Stimulated activated effector memory CD8-positive, alpha-beta T cell treated with anti-CD3 and anti-CD28 coated beads, Interleukin-12 subunit alpha, Interleukin-12 subunit beta, amount 100 ng/mL, for 72 hours (primary cell): ENCODE data around the gene PAOX.
A peak's percentile ranks its signal among the peaks of the same experiment; 100 is the strongest.

Experiments
- ATAC-seq: fragments of 150-1000 bp; cut with Tn5 transposase; 2 replicates; pipeline ENCODE4 v1.10.0; 2021
- DNase-seq, 2 donors: peaks; one replicate each; pipeline ENCODE4 v3.0.0; 2021 to 2022; ENCODE audit warnings: low spot score in 2 of 2
- H3K27ac Mint-ChIP-seq: one replicate; pipeline ENCODE4 v1.8.0; 2022; ENCODE audit warnings: mild to moderate bottlenecking, mixed read lengths
- H3K36me3 Mint-ChIP-seq: one replicate; pipeline ENCODE4 v1.8.0; 2022; ENCODE audit warnings: mild to moderate bottlenecking, mixed read lengths
- H3K4me1 Mint-ChIP-seq: one replicate; pipeline ENCODE4 v1.8.0; 2022; ENCODE audit warnings: mixed read lengths
- H3K4me3 Mint-ChIP-seq: one replicate; pipeline ENCODE4 v1.8.0; 2022; ENCODE audit warnings: mild to moderate bottlenecking, mixed read lengths
- H3K9me3 Mint-ChIP-seq: one replicate; pipeline ENCODE4 v1.8.0; 2022; ENCODE audit warnings: mixed read lengths

Gene PAOX

DNA sequence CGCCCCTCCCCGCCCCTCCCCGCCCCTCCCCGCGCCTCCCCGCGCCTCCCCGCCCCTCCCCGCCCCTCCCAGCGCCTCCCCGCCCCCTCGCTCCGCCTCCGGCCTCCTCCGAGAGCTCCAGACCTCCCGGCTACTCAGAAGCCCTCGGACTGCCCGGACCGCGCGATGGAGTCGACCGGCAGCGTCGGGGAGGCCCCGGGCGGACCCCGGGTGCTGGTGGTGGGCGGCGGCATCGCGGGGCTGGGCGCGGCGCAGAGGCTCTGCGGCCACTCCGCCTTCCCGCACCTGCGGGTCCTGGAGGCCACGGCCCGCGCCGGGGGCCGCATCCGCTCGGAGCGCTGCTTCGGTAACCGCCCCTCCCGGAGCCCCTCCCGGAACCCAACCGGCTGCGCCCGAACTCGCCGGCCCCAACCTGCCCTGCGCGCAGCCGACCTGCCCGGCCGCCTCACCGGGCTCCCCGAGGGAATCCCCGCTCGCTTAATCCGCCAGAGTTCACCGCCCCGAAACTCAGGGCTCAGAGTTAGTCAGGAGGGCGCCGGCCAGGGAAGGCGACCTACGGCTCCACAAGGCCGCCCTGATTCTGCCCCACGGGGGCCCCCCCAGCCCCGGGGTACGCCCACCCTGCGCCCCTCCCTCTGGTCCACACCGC lies at the start of gene PAOX:
Gene PAOX, plus strand, starts transcription at position 111 of the 649 bp plus-strand sequence. Its CDS starts 55 bp downstream, at position 166.
- DNase-seq (peak; percentile 63 to 84), ATAC-seq (peak; percentile 81)
- H3K4me1 Mint-ChIP-seq: peaks cover 9% of the 10 kb centered on the region
- H3K4me3 Mint-ChIP-seq: peak within 1 kb of the TSS; percentile 69
- no peaks in the 10 kb centered on the region for H3K9me3 Mint-ChIP-seq
- peaks cover 3% of the 10 kb centered on the region for H3K36me3 Mint-ChIP-seq
- no peak within 1 kb of the TSS for H3K27ac Mint-ChIP-seq

DNA sequence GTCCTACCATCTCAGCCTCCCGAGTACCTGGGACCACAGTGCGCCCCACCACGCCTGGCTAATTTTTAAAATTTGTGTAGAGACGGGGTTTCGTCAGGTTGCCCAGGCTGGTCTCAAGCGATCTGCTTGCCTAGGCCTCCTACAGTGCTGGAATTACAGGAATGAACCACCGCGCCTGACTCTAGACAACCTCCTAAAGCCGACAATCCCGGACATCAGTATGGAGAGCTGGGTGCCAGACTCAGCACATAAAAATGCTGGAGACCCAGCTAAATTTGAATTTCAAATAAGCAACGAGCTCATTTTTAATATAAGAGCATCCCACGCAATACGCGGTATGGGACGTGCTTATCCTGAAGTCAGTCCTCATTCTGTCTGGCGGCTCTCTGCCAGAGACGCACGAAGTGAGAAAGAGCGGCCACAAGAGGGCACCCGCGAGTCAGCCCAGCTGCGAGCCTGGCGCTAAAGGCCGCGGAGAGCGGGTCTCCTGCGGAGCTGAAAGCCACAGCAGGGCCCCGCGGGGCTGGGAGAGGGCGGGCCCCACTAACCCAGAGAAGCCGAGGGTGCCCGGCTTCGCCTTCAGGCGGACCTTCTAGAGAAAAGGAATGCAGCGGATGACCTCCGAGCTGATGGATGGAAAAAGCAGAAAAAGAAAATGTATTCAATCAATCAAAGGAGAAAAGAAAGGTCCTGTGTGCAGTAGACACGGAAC lies 49.4 kb upstream of the PAOX start:
- Mint-ChIP-seq H3K9me3 (no peaks in the 10 kb centered on the region), H3K4me3 (peak overlapping the region; percentile 65), H3K36me3 (no peaks in the 10 kb centered on the region), H3K4me1 (peaks cover 15% of the 10 kb centered on the region), H3K27ac (no peak overlapping the region)
- DNase-seq: peak; percentile 82 to 91
- ATAC-seq: peak; percentile 92

DNA sequence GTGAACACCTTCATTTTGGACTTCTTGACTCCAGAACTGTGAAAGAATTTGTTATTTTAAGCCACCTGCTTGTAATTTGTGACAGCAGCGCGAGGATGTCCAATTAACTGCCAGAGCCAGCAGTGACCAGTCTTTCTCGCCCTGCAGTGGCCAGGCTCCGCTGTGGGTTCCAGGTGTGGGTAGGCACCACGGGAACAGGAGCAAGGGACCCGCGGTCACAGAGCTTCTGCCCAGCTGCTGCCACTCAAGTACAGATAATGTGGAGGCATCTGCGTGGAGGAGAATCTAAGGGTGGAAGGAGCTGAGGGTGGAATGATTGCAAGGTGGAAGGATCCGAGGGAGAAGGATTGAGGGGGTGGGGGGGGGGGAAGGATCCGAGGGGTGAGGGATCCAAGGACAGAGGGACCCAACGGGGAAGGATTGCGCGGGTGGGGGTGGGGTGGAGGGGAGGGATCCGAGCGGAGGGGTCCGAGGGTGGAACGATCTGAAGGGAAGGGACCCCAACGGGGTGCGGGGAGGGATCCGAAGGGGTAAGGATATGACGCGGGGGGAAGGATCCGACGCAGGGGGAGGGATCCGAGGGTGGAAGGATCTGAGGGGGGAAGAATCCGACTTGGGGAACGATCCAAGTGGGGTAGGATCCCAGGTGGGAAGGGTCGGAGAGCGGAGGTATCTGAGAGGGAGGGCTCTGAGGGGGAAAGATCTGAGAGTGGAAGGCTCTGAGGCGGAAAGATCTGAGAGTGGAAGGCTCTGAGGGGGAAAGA lies 45.9 kb upstream of the PAOX start:
- ATAC-seq (no peak), DNase-seq (no peak)
- no peak overlapping the region for H3K27ac Mint-ChIP-seq
- no peaks in the 10 kb centered on the region for H3K9me3 Mint-ChIP-seq
- H3K4me3 Mint-ChIP-seq: no peak overlapping the region
- H3K36me3 Mint-ChIP-seq: no peaks in the 10 kb centered on the region
- peaks cover 11% of the 10 kb centered on the region for H3K4me1 Mint-ChIP-seq

DNA sequence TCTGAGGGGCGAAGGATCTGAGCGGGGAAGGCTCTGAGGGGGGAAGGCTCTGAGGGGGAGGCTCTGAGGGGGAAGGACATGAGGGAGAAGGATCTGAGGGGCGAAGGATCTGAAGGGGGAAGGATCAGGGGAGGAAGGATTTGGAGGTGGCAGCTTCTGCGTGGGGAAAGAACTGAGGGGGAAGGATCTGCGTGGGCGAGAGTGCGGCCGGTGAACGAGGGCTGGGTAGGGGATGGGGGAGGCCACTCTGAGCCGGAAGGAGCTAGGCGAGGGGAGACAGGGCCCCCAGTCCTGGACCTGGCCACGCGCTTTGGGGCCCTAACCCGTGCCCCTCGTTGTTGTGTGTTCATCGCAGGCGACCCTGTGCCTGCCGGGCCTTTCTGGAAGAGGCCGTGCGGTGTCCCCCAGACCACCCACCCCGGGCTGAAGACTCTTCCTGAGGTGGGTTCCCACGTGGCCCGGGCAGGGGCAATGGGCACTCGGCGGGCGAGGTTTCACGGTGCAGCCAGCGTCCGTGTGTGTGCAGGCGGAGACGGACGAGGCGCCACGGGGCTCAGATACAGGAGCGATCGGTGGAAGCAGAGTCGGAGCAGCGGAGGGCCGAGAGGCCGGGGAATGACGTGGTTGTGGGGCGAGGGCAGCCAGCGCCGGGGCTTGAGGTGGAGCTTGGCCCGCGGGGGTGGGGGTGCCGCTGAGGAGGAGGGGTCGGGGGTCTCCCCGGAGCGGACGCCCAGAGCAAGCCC lies 44.4 kb upstream of the PAOX start:
- ATAC-seq: peak; percentile 63
- Mint-ChIP-seq H3K27ac (peak overlapping the region; percentile 71), H3K9me3 (no peaks in the 10 kb centered on the region), H3K36me3 (no peaks in the 10 kb centered on the region), H3K4me1 (peaks cover 11% of the 10 kb centered on the region), H3K4me3 (no peak overlapping the region)
- DNase-seq: no peak

DNA sequence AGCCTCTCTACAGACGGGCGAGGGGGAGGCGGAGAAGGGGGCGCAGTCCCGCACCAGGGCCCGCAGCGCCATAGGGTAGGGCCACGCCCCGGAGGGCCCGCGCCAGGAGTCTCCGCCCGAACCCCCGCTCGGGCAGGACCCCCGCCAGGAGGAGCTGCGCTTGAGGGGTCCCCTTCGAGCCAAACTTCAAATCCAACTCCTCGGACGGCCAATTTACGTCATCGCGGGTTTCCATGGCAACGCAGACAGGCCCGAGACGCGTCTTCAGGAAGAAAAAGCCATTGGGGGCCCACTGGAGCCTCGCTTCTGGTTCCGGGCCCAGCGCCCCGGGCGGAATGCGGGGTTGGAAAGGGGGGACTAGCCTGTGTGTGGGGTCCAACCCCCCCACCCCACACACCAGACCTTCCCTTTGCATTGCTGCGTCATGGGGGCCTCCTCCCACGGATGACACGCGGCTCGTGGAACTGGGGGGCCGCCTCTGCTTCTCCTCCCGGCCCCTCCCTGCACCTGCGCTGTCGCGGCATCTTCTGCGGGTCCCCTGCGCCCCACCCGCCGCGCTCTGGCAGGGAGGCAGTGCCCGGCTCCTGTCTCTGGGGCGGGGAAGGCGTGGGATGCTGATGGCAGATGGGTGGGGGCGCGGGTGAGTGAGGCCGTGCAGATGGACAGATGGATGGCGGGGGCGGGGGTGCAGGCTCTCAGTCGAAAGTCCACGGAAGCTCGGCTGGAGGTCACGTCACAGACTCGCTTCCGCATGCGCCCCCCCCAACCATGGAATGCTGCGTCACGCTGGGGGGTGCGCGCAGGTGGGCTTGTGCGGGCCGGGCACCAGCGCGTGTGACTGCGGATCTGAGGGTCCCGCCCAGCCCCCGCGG lies 43.6 kb upstream of the PAOX start:
- no peak overlapping the region for H3K4me3 Mint-ChIP-seq
- H3K36me3 Mint-ChIP-seq: no peaks in the 10 kb centered on the region
- peaks cover 7% of the 10 kb centered on the region for H3K4me1 Mint-ChIP-seq
- H3K9me3 Mint-ChIP-seq: no peaks in the 10 kb centered on the region
- ATAC-seq (peak; percentile 51), DNase-seq (peak; percentile 57 to 77)
- peak overlapping the region; percentile 71 for H3K27ac Mint-ChIP-seq

DNA sequence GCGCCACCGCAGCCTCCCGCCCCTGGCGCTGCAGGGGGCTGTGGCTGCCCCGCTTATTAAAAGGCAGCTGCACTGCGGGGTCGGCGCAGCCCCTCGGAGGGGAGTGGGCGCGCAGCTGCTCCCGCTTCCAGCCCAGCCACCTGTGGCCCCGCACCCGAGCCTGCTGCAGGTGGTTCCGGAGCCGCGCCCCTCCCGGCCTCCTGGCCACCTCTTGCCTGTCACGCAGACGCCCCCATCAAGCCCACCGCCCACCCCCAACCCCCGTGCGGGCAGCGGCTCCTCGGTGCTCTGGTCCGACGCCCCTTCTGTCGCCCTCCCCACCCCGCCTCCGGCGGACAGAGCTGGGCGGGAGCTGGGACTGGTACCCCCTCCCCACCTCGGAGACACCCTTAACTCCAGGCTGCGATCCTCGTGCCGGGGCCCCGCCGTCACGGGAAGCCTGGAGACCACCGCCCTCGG lies 42.9 kb upstream of the PAOX start:
- Mint-ChIP-seq H3K4me1 (peaks cover 7% of the 10 kb centered on the region), H3K27ac (no peak overlapping the region), H3K36me3 (no peaks in the 10 kb centered on the region), H3K9me3 (no peaks in the 10 kb centered on the region), H3K4me3 (no peak overlapping the region)
- DNase-seq (no peak), ATAC-seq (no peak)

DNA sequence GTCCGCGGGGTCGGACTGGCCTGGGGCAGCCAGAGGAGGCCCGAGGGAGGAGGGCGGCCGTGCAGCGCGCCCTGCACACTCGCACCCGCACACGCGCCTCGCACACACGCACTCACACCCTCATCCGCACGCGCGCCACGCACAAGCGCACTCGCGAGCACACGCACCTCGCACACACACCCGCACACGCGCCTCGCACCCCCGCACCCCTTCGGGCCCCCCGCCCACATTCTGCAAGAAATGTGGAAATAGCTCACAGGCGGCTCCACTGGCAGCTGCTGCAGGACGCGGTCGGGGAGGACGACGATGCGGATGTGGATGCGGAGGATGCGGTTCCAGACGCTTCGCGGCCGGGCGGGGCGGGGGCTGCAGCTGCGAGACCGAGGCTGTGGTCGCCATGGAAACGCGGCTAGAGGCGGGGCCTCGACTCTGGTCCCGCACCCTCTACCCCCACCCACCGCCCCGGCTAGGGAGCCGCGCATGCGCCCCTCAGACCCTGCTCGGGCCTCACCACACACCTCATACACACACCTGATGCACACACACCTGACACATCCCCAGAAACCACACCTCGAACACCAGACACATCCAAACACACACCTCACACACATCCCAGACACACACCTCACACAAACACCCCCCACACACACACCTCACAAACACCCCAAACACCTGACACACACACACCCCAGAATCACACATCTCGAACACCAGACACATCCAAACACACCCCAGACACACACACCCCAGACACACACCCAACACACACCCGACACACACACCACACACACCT lies 42.3 kb upstream of the PAOX start, which contains the start of gene CALY:
Gene CALY, minus strand, starts transcription at position 320 of the 793 bp plus-strand sequence. CDS start 7,907 bp downstream, outside the sequence.
- no peak within 1 kb of the TSS for H3K27ac Mint-ChIP-seq
- no peak within 1 kb of the TSS for H3K4me3 Mint-ChIP-seq
- peak; percentile 48 for ATAC-seq
- DNase-seq: peak; percentile 34 to 72
- H3K36me3 Mint-ChIP-seq: no peaks in the 10 kb centered on the region
- no peaks in the 10 kb centered on the region for H3K9me3 Mint-ChIP-seq
- peaks cover 7% of the 10 kb centered on the region for H3K4me1 Mint-ChIP-seq

DNA sequence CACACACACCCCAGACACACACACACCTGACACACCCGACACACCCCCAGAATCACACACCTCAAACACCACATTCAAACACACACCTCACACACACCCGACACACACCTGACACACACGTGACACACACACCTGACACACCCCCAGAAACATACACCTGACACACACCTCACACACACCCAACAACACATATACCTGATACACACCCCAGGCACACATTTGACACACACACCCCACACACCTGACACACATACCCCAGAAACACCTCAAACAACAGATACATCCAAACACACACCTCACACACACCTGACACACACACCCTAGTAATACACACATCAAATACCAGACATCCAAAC lies 41.7 kb upstream of the PAOX start:
- DNase-seq (no peak), ATAC-seq (no peak)
- Mint-ChIP-seq H3K9me3 (no peaks in the 10 kb centered on the region), H3K4me3 (no peak overlapping the region), H3K4me1 (peaks cover 7% of the 10 kb centered on the region), H3K27ac (no peak overlapping the region), H3K36me3 (no peaks in the 10 kb centered on the region)

DNA sequence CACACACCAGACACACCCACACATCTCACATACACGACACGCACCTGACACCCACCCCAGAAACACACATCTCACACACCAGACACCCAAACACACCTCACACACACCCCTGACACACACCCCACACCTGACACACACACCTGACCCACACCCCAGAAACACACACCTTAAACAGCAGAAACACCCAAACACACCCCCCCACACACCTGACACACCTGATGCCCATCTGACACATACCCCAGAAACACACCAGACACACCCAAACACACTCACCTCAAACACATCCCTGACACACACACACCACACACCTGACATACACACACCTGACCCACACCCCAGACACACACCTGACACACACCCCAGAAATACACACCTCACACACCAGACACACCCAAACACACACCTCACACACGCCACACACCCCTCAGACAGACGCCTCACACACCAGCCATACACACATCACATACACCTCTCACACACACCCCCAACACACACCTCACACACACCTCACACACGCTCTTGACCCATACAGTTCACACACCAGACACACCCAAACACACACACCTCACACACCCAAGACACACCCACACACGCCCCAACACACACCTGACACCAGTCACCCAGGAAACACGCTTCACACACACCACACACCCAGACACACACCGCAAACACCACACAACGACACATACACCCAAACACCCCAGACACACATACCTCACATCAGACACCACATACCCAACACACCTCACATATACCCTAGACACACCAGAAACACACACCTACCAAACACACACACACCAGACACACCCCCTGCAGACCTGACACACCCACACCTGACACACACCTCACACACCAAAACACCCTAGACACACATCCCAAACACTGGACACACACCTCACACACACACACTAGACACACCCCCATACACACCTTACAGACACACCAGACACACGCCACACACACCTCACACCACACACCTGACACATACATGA lies 40.7 kb upstream of the PAOX start:
- Mint-ChIP-seq H3K4me3 (no peak overlapping the region), H3K27ac (no peak overlapping the region), H3K4me1 (peaks cover 7% of the 10 kb centered on the region), H3K9me3 (no peaks in the 10 kb centered on the region), H3K36me3 (no peaks in the 10 kb centered on the region)
- ATAC-seq: no peak
- no peak for DNase-seq

DNA sequence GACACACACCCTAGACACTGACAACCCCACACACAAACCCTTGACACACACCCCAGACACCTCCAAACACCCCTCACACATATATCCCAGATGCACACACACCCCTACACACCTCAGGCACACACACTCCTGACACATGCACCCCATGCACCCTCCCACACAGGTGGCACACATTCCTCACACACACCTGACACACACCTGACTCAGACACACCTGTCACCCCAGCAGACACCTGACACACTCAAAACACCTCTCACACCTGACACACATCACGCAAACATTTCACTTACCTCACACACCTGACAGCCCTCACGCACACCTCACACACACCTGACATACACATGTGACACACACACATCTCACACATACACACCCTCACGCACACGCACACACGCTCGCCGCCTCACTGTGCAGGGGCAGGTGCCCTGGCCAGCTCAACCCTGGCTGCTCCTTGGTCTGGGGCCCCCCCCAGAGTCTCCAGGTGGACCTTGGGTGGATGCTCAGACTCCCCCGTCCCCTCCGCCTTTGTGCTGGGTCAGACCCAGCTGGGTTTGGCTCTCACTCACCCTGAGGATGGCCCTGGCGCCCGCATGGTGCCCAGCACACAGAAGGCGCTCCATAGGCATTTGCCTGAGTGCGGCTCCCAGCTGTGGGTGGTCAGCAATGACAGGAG lies 39.2 kb upstream of the PAOX start:
- Mint-ChIP-seq H3K4me3 (no peak overlapping the region), H3K9me3 (no peaks in the 10 kb centered on the region), H3K4me1 (peaks cover 2% of the 10 kb centered on the region), H3K27ac (no peak overlapping the region), H3K36me3 (no peaks in the 10 kb centered on the region)
- DNase-seq (no peak), ATAC-seq (no peak)

DNA sequence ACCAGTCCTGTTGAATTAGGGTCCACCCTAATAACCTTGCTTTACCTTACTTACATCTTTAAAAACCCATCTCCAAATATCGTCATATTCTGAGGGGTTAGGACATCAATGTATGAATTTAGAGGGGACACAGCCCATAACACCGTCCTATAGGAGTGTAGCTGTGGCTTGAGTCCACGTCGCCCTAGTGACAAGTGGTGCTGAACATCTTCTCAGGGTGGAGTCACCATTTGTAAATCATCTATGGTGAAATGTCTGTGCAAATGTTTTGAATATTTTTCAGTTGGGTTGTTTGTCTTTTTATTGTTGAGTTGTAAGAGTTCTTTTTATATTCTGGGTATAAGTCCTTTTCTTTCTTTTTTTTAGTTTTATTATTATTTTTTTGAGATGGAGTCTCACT lies 37.1 kb upstream of the PAOX start:
- H3K4me1 Mint-ChIP-seq: no peaks in the 10 kb centered on the region
- ATAC-seq (no peak), DNase-seq (no peak)
- no peaks in the 10 kb centered on the region for H3K36me3 Mint-ChIP-seq
- H3K9me3 Mint-ChIP-seq: no peaks in the 10 kb centered on the region
- no peak overlapping the region for H3K27ac Mint-ChIP-seq
- H3K4me3 Mint-ChIP-seq: no peak overlapping the region

DNA sequence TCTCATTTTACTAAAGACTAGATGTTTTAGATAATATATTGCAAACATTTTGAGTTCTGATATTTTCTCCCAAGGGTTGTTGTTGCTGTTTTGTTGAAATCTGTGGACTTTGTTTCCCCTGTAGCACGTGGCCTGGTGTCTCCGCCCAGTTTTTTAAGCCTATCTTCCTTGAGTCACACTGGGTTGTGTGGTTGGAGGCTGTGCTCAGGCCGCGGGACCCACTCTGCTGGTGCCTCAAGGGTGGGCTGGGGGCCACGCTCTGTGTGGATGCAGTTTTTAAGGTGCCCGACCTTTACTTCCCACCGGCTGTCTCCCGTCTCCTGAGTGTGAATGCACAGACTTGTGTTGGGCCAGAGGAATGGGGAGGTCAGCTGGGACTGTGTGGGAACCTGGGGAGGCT lies 36.1 kb upstream of the PAOX start:
- Mint-ChIP-seq H3K4me1 (no peaks in the 10 kb centered on the region), H3K36me3 (no peaks in the 10 kb centered on the region), H3K9me3 (no peaks in the 10 kb centered on the region), H3K4me3 (no peak overlapping the region), H3K27ac (no peak overlapping the region)
- DNase-seq: no peak
- ATAC-seq: no peak
